OCI-LY3 (cell line): ENCODE measurements around the gene ZEB2.

ENCODE experiments used
- EZH2phosphoT487 ChIP-seq: fragments of 200-600 bp; shearing (Covaris generic); IDR thresholded peaks from 2 replicates; pipeline ENCODE4 v1.6.1; 2018; ENCODE audit warnings: antibody characterized with exemption, mixed run types, low read depth
- TF ChIP-seq, protein P1 (sequence below): fragments of 200-600, 300-600 bp; sonication (generic); IDR thresholded peaks from 2 replicates; pipeline ENCODE4 v1.5.1; 2014; ENCODE audit warnings: antibody characterized with exemption, low read length, low read depth

DNA sequence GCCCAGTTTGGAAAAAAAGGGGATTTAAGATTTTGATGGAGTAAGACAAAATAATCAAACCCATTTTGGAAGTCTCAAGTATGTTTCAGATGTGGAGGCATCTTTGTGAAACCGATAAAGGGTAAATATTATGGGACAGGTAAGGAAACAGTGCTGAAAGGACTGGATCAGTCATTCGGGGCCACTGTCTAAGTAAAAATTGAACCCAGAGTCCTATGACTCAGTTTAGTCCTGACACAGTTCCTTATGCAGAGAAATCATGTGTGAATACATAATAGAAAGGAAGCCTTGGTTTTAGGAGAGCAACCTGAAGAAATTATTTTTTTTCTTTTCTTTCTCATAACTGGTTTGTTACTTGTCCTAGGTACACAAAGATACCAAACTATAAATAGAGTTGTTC, 15.4 kb upstream of the ZEB2 start:
- TF ChIP-seq, protein P1, sequence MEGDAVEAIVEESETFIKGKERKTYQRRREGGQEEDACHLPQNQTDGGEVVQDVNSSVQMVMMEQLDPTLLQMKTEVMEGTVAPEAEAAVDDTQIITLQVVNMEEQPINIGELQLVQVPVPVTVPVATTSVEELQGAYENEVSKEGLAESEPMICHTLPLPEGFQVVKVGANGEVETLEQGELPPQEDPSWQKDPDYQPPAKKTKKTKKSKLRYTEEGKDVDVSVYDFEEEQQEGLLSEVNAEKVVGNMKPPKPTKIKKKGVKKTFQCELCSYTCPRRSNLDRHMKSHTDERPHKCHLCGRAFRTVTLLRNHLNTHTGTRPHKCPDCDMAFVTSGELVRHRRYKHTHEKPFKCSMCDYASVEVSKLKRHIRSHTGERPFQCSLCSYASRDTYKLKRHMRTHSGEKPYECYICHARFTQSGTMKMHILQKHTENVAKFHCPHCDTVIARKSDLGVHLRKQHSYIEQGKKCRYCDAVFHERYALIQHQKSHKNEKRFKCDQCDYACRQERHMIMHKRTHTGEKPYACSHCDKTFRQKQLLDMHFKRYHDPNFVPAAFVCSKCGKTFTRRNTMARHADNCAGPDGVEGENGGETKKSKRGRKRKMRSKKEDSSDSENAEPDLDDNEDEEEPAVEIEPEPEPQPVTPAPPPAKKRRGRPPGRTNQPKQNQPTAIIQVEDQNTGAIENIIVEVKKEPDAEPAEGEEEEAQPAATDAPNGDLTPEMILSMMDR, result no peak
- no peak for TF ChIP-seq EZH2phosphoT487
